K562 (cell line): Measurements from ENCODE around the gene SV2A. TPM values are rescaled to one million over a fixed set of nuclear protein-coding genes. Genes with fewer than 3 reads are reported as not detected.

ENCODE experiments used
- ATAC-seq: fragments of 200-7000 bp; cut with Tn5 transposase; 3 replicates; pipeline ENCODE4 v1.9.1; 2020; ENCODE audit warnings: moderate library complexity
- BruUV-seq: library from RNA; stranded (reverse); fragments of 400-500 nt; replicated peaks from 2 replicates; lab custom pipeline; 2021; lab: Mats Ljungman, UMichigan
- CTCF ChIA-PET: fragments of 300-600 bp; formaldehyde crosslinking; extraction: SDS; loops from one replicate; lab custom pipeline; 2021; ENCODE audit warnings: low intra/inter-chr PET ratio; lab: Yijun Ruan, JAX
- POLR2A ChIA-PET: fragments of 300-600, 350-650 bp; sonication (Branson Sonifier 250); formaldehyde crosslinking; extraction: SDS; loops from one replicate; lab custom pipeline; 2021; ENCODE audit warnings: antibody characterized with exemption, inconsistent platforms; lab: Yijun Ruan, JAX
- DNase-seq, 4 experiments: peaks; one replicate each; pipeline versions ENCODE4 v3.0.0 to v3.0.0-alpha.2; 2011 to 2018; ENCODE audit warnings: low spot score in 3 of 4, mixed read lengths in 3 of 4; ENCODE audit errors: extremely low read depth in 1 of 4
- FAIRE-seq: peaks from 2 replicates; lab custom pipeline; 2011; peaks lifted over from hg19 to GRCh38; lab: Jason Lieb, UNC
- H2AFZ ChIP-seq: 2 replicates; pipeline ENCODE4 v1.6.0; 2011; ENCODE audit warnings: low read depth, low read length, control low read depth, inconsistent platforms
- H3K27ac ChIP-seq: fragments of 200-600 bp; 3 replicates; pipeline ENCODE4 v1.8.0; 2011; ENCODE audit warnings: low read depth, mild to moderate bottlenecking, control low read depth, inconsistent platforms, low read length, moderate library complexity, mixed read lengths; ENCODE audit errors: extremely low read depth
- H3K27me3 ChIP-seq, 2 experiments: fragments of 300-600 bp in 1 of 2; 2 replicates in 1 of 2; 3 replicates in 1 of 2; pipeline versions ENCODE4 v1.6.0 to v1.8.0; 2011; ENCODE audit warnings: inconsistent platforms in 2 of 2, low read length in 2 of 2, mild to moderate bottlenecking in 1 of 2, mixed read lengths in 1 of 2, moderate library complexity in 1 of 2; ENCODE audit not compliant: control insufficient read depth in 2 of 2, insufficient read depth in 2 of 2
- H3K36me3 ChIP-seq: fragments of 300-600 bp; 3 replicates; pipeline ENCODE4 v1.8.0; 2011; ENCODE audit warnings: mild to moderate bottlenecking, low read length, inconsistent platforms; ENCODE audit not compliant: control insufficient read depth, insufficient read depth
- H3K4me1 ChIP-seq, 2 experiments: fragments of 200-600 bp in 1 of 2; replicated peaks in 1 of 2; 2 replicates in 1 of 2; 3 replicates in 1 of 2; pipeline versions ENCODE4 v1.5.1 to v1.8.0; 2011; ENCODE audit warnings: inconsistent platforms in 2 of 2, low read length in 2 of 2, mild to moderate bottlenecking in 1 of 2, mixed read lengths in 1 of 2, moderate library complexity in 1 of 2; ENCODE audit not compliant: control insufficient read depth in 2 of 2, insufficient read depth in 2 of 2
- H3K4me2 ChIP-seq: 2 replicates; pipeline ENCODE4 v1.6.1; 2011; ENCODE audit warnings: low read length, control low read depth, inconsistent platforms, mixed read lengths; ENCODE audit not compliant: insufficient read depth
- H3K4me3 ChIP-seq: fragments of 200-600 bp; sonication (generic), shearing (Covaris generic); 2 replicates; pipeline ENCODE4 v1.5.1; 2016; ENCODE audit warnings: control low read depth, inconsistent platforms
- H3K79me2 ChIP-seq: fragments of 200-600 bp; 3 replicates; pipeline ENCODE4 v1.8.0; 2011; ENCODE audit warnings: low read length, inconsistent platforms; ENCODE audit not compliant: control insufficient read depth, insufficient read depth
- H3K9ac ChIP-seq, 2 experiments: 2 replicates each; pipeline versions ENCODE4 v1.6.0 to v1.6.1; 2011; ENCODE audit warnings: low read depth in 2 of 2, low read length in 2 of 2, control low read depth in 1 of 2, inconsistent platforms in 1 of 2, mild to moderate bottlenecking in 1 of 2, mixed read lengths in 1 of 2; ENCODE audit not compliant: insufficient read depth in 1 of 2
- H3K9me1 ChIP-seq: one replicate; pipeline ENCODE4 v1.6.0; 2011; ENCODE audit warnings: inconsistent platforms, mild to moderate bottlenecking, low read length, moderate library complexity; ENCODE audit not compliant: control insufficient read depth, insufficient read depth
- H3K9me3 ChIP-seq: replicated peaks from 2 replicates; pipeline ENCODE4 v1.5.1; 2011; ENCODE audit warnings: low read depth, low read length, inconsistent platforms; ENCODE audit not compliant: control insufficient read depth, insufficient read depth
- H4K20me1 ChIP-seq: replicated peaks from 2 replicates; pipeline ENCODE4 v1.6.1; 2011; ENCODE audit warnings: low read length, inconsistent platforms, mixed read lengths; ENCODE audit not compliant: control insufficient read depth, insufficient read depth
- PTBP1 ChIP-seq: fragments of 200-400 bp; formaldehyde crosslinking; IDR thresholded peaks from 2 replicates; pipeline ENCODE4 v1.6.1; 2017; ENCODE audit warnings: low read depth, low read length
- RBFOX2 ChIP-seq: fragments of 200-400 bp; formaldehyde crosslinking; IDR thresholded peaks from 2 replicates; pipeline ENCODE4 v1.6.1; 2017; ENCODE audit warnings: low read depth, mild to moderate bottlenecking, low read length, moderate library complexity
- ZNF75A ChIP-seq: fragments of 450-650 bp; formaldehyde crosslinking; IDR thresholded peaks from 2 replicates; pipeline ENCODE4 v1.4.0; 2020; ENCODE audit warnings: mild to moderate bottlenecking
- WGBS: fragments of 100-300 bp; shearing (Covaris generic); methylation state at CpG from one replicate; pipeline ENCODE4 v1.1.6; 2016; ENCODE audit warnings: low coverage, mixed read lengths; ENCODE audit not compliant: insufficient coverage; ENCODE audit errors: missing lambda C conversion rate; 5-methylcytosine and 5-hydroxymethylcytosine counted together
- in situ Hi-C: fragments of 300-500 bp; cut with MboI; formaldehyde crosslinking; loops from 4 replicates; pipeline ENCODE4 v1.15.0; 2018; ENCODE audit warnings: inconsistent platforms, mixed read lengths
- intact Hi-C: fragments of 100-400 bp; cut with micrococcal nuclease; formaldehyde crosslinking; loops from 2 replicates; pipeline ENCODE4 v1.14.2; 2022
- polyA plus RNA-seq, 8 experiments: library from polyadenylated mRNA; depleted of rRNA in 4 of 8; stranded (reverse) in 5 of 8; unstranded in 3 of 8; fragments of >200 nt; fragmentation: Nextera tagmentation in 2 of 8; fragmentation: Illumina TruSeq in 1 of 8; extraction: Ambion mirVana in 2 of 8; extraction: Trizol in 1 of 8; gene quantifications; 2 replicates each; pipeline versions ENCODE4 v1.2.1 to v1.2.3, GENCODE V29; 2011 to 2014; ENCODE audit warnings: inconsistent platforms in 1 of 8, missing spikeins in 1 of 8
- total RNA-seq, 7 experiments: library from RNA; depleted of rRNA in 6 of 7; stranded (reverse); fragments of >200 nt in 6 of 7; fragmentation: Illumina TruSeq in 2 of 7; extraction: Trizol in 2 of 7; gene quantifications; 2 replicates each; pipeline versions ENCODE4 v1.2.1 to v1.2.3, GENCODE V29; 2011 to 2021; ENCODE audit warnings: low replicate concordance in 1 of 7

The SV2A gene
- total and polyA plus RNA-seq, 9 of the 15 experiments (the other 6 are each of a cell fraction or from before 2014, with no cell fraction given): 0.07 to 0.22 (median 0.11) TPM; not detected in 1

DNA sequence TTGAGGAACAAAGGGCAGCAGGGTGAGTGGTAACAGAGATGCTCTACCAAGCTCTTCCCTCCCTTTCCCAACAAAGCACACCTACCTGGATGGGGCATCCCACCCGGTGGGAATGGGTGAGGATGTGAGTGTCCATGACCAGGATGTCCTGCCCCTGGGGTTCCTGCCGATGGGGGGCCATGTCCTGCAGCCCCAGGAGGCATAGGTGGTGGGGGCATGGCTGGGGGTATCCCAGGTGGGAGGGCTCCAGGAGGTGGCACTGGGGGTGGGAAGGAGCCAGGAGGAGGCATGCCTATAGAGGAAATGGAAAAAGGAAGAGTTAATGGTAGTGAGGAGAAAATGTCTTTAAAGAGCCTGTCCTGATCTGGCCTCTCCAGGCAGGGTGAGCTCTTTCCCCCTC lies 8.1 kb upstream of the SV2A start:
- ChIA-PET POLR2A (interaction anchor here (0.6 to 1.1 kb wide), 2 partner anchors 10 to 337 kb away, joined by 3 to 5 read pairs; no protein-coding TSS in a partner anchor), CTCF (no interaction called here)
- H3K36me3 ChIP-seq: peaks cover 50% of the 10 kb centered on the region
- H3K9me3 ChIP-seq: no peaks in the 10 kb centered on the region
- BruUV-seq: no TSS peak
- WGBS: 94% methylated on average over 2 of the region's 2 CpGs
- no peak overlapping the region for H3K4me3 ChIP-seq
- FAIRE-seq: no peak
- H3K27ac ChIP-seq: no peak overlapping the region
- peaks cover 22 to 23% of the 10 kb centered on the region in 2 experiments for H3K4me1 ChIP-seq
- H3K9me1 ChIP-seq: no peaks in the 10 kb centered on the region
- peak; percentile 34; the same call in 1 of the 2 replicates for TF ChIP-seq RBFOX2
- no peak for TF ChIP-seq PTBP1
- in situ Hi-C loops (no loop called here), intact Hi-C loops (no loop called here)
- H4K20me1 ChIP-seq: 0 out of 2 replicates have a peak, but pooled peaks cover 3% of the 10 kb centered on the region
- H3K79me2 ChIP-seq: peaks cover 36% of the 10 kb centered on the region
- no peaks in the 10 kb centered on the region for H3K27me3 ChIP-seq
- no peak for ATAC-seq
- DNase-seq: no peak
- peak overlapping the region in 1 of 2 experiments; percentile 84; a peak in 1 of 4 replicates for H3K9ac ChIP-seq
- no peak overlapping the region for H2AFZ ChIP-seq
- H3K4me2 ChIP-seq: no peak overlapping the region

GRCh38 chr1:149925345-149925744 lies 7.7 kb upstream of the SV2A start:
- Histone ChIP-seq H3K27ac (no peak overlapping the region), H3K9me3 (no peaks in the 10 kb centered on the region), H3K4me2 (no peak overlapping the region), H3K4me1 (peaks cover 22 to 23% of the 10 kb centered on the region in 2 experiments), H3K4me3 (no peak overlapping the region), H3K79me2 (peaks cover 36% of the 10 kb centered on the region), H3K36me3 (peaks cover 50% of the 10 kb centered on the region), H3K9ac (no peak overlapping the region), H3K9me1 (no peaks in the 10 kb centered on the region), H4K20me1 (0 out of 2 replicates have a peak, but pooled peaks cover 3% of the 10 kb centered on the region), H3K27me3 (no peaks in the 10 kb centered on the region)
- in situ Hi-C loops: no loop called here
- DNase-seq: no peak
- POLR2A ChIA-PET: interaction anchor here (0.6 to 1.1 kb wide), 2 partner anchors 9 to 338 kb away, joined by 3 to 5 read pairs; no protein-coding TSS in a partner anchor
- ATAC-seq: no peak
- no peak for FAIRE-seq
- 34% methylated on average over 3 of the region's 3 CpGs for WGBS
- CTCF ChIA-PET: no interaction called here
- no peak for TF ChIP-seq ZNF75A (CRISPR knock-in tag)
- TF ChIP-seq, all 486 proteins: peak for 0
- no peak overlapping the region for H2AFZ ChIP-seq
- BruUV-seq: no TSS peak
- intact Hi-C loops: no loop called here
